A673 (cell line): ENCODE data around the gene RNF2. TPM values are rescaled to one million over a fixed set of nuclear protein-coding genes. Genes with fewer than 3 reads are reported as not detected.

Source experiments
- BruUV-seq: library from RNA; stranded (reverse); fragments of 400-500 nt; replicated peaks from 2 replicates; lab custom pipeline; 2021; lab: Mats Ljungman, UMichigan
- CTCF ChIA-PET: fragments of 300-600 bp; sonication (Branson Sonifier 250); formaldehyde crosslinking; loops from one replicate; lab custom pipeline; 2022; ENCODE audit warnings: antibody characterized with exemption; lab: Charles Lee
- POLR2A ChIA-PET: fragments of 300-600 bp; sonication (Branson Sonifier 250); formaldehyde crosslinking; loops from one replicate; lab custom pipeline; 2022; ENCODE audit warnings: antibody characterized with exemption; ENCODE audit not compliant: low non-redundant PET; lab: Charles Lee
- DNase-seq: peaks from one replicate; pipeline ENCODE4 v3.0.0-alpha.2; 2015; ENCODE audit warnings: low spot score
- H3K27ac ChIP-seq: fragments of 200-600 bp; sonication (generic); 2 replicates; pipeline ENCODE4 v1.5.1; 2016; ENCODE audit warnings: mixed run types, low read depth, mild to moderate bottlenecking, mixed read lengths, antibody characterized with exemption, low read length; ENCODE audit not compliant: poor library complexity, severe bottlenecking
- H3K27me3 ChIP-seq: fragments of 200-600 bp; sonication (generic); replicated peaks from 2 replicates; pipeline ENCODE4 v1.6.1; 2017; ENCODE audit warnings: mixed run types, low read depth, mild to moderate bottlenecking, mixed read lengths, antibody characterized with exemption, low read length; ENCODE audit not compliant: insufficient read depth, poor library complexity
- H3K36me3 ChIP-seq: fragments of 200-600 bp; sonication (generic); 2 replicates; pipeline ENCODE4 v1.6.1; 2016; ENCODE audit warnings: mixed run types, mild to moderate bottlenecking, mixed read lengths, antibody characterized with exemption, low read length; ENCODE audit not compliant: insufficient read depth, poor library complexity, severe bottlenecking
- H3K4me1 ChIP-seq: fragments of 200-600 bp; sonication (generic); 2 replicates; pipeline ENCODE4 v1.6.1; 2017; ENCODE audit warnings: mixed run types, mild to moderate bottlenecking, mixed read lengths, antibody characterized with exemption, low read length; ENCODE audit not compliant: insufficient read depth, poor library complexity, severe bottlenecking
- H3K4me3 ChIP-seq: fragments of 200-600 bp; sonication (generic); 2 replicates; pipeline ENCODE4 v1.5.1; 2016; ENCODE audit warnings: low read depth, mixed run types, mild to moderate bottlenecking, mixed read lengths, low read length; ENCODE audit not compliant: poor library complexity, severe bottlenecking
- H3K9me3 ChIP-seq: fragments of 200-600 bp; sonication (generic); 2 replicates; pipeline ENCODE4 v1.6.1; 2016; ENCODE audit warnings: mixed run types, low read depth, mild to moderate bottlenecking, mixed read lengths, antibody characterized with exemption, low read length; ENCODE audit not compliant: poor library complexity, severe bottlenecking
- CTCF ChIP-seq: fragments of 300-800, 200-600 bp; sonication (generic); conservative IDR thresholded peaks from 2 replicates; pipeline ENCODE4 v1.5.1; 2017; ENCODE audit warnings: low read depth, mild to moderate bottlenecking, antibody characterized with exemption, low read length, moderate library complexity, mixed read lengths
- EZH2 ChIP-seq: fragments of 200-600 bp; sonication (generic); IDR thresholded peaks from 2 replicates; pipeline ENCODE4 v1.6.1; 2017; ENCODE audit warnings: borderline replicate concordance, low read depth, mild to moderate bottlenecking, mixed read lengths, antibody characterized with exemption, low read length; ENCODE audit not compliant: poor library complexity, severe bottlenecking
- intact Hi-C: fragments of 100-400 bp; cut with micrococcal nuclease; formaldehyde crosslinking; loops from one replicate; pipeline ENCODE4 v1.10.0; 2022; ENCODE audit not compliant: unreplicated experiment
- total RNA-seq: library from RNA; stranded (reverse); gene quantifications from 2 replicates; pipeline ENCODE4 v1.2.3, GENCODE V29; 2021

Gene RNF2
- total RNA-seq, 1 experiment from 2014 or later, result 50.8 TPM

- peaks cover 10% of the 10 kb centered on the region for H3K9me3 ChIP-seq
- POLR2A ChIA-PET, result no interaction called here
- no peaks in the 10 kb centered on the region for H3K4me1 ChIP-seq
- intact Hi-C loops, result no loop called here
- H3K27me3 ChIP-seq, result no peaks in the 10 kb centered on the region
- no peaks in the 10 kb centered on the region for H3K36me3 ChIP-seq
- CTCF ChIA-PET, result no interaction called here
- DNase-seq, result no peak
- H3K4me3 ChIP-seq, result no peak overlapping the region
- no TSS peak for BruUV-seq
- H3K27ac ChIP-seq, result no peak overlapping the region
- TF ChIP-seq CTCF, result no peak
- no peak for TF ChIP-seq EZH2
Observed at GRCh38 chr1:185110145-185110544, 64.8 kb downstream of the RNF2 start.

DNA sequence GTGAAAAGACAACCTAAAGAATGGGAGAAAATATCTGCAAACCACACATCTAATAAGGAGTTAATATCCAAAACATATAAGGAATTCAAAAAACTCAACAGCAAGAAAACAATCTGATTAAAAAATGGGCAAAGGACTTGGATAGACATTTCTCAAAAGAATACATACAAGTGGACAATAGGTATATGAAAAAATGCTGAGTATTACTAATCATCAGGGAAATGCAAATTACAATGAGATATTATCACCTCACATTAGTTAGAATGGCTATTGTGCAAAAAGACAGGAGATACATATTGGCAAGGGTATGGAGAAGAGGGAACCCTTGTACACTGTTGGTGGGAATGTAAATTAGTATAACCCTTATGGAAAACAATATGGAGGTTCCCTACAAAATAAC lies 66.5 kb downstream of the RNF2 start:
- no peaks in the 10 kb centered on the region for H3K4me1 ChIP-seq
- H3K9me3 ChIP-seq, result peaks cover 10% of the 10 kb centered on the region
- BruUV-seq, result no TSS peak
- no peak overlapping the region for H3K27ac ChIP-seq
- TF ChIP-seq EZH2, result no peak
- no peak for DNase-seq
- CTCF ChIA-PET, result no interaction called here
- H3K4me3 ChIP-seq, result no peak overlapping the region
- H3K27me3 ChIP-seq, result no peaks in the 10 kb centered on the region
- POLR2A ChIA-PET, result no interaction called here
- intact Hi-C loops, result no loop called here
- no peaks in the 10 kb centered on the region for H3K36me3 ChIP-seq

GRCh38 chr1:185112356-185112755 lies 67.0 kb downstream of the RNF2 start:
- no peak for DNase-seq
- Histone ChIP-seq H3K36me3 (no peaks in the 10 kb centered on the region), H3K27me3 (no peaks in the 10 kb centered on the region), H3K27ac (no peak overlapping the region), H3K4me3 (no peak overlapping the region), H3K4me1 (no peaks in the 10 kb centered on the region), H3K9me3 (peaks cover 10% of the 10 kb centered on the region)
- BruUV-seq, result no TSS peak
- intact Hi-C loops, result no loop called here
- POLR2A ChIA-PET, result no interaction called here
- CTCF ChIA-PET, result no interaction called here
- no peak for TF ChIP-seq CTCF

GRCh38 chr1:185129708-185130107 lies 84.3 kb downstream of the RNF2 start:
- DNase-seq, result no peak
- Histone ChIP-seq H3K27me3 (no peaks in the 10 kb centered on the region), H3K4me1 (no peaks in the 10 kb centered on the region), H3K27ac (no peak overlapping the region), H3K4me3 (no peak overlapping the region), H3K9me3 (peaks cover 13% of the 10 kb centered on the region), H3K36me3 (peaks cover 22% of the 10 kb centered on the region)
- TF ChIP-seq EZH2 (no peak), CTCF (no peak)
- no TSS peak for BruUV-seq
- CTCF ChIA-PET, result no interaction called here
- POLR2A ChIA-PET, result no interaction called here
- intact Hi-C loops, result no loop called here
